ENCODE measurements around the gene DCAF5.

The DCAF5 gene

DNA sequence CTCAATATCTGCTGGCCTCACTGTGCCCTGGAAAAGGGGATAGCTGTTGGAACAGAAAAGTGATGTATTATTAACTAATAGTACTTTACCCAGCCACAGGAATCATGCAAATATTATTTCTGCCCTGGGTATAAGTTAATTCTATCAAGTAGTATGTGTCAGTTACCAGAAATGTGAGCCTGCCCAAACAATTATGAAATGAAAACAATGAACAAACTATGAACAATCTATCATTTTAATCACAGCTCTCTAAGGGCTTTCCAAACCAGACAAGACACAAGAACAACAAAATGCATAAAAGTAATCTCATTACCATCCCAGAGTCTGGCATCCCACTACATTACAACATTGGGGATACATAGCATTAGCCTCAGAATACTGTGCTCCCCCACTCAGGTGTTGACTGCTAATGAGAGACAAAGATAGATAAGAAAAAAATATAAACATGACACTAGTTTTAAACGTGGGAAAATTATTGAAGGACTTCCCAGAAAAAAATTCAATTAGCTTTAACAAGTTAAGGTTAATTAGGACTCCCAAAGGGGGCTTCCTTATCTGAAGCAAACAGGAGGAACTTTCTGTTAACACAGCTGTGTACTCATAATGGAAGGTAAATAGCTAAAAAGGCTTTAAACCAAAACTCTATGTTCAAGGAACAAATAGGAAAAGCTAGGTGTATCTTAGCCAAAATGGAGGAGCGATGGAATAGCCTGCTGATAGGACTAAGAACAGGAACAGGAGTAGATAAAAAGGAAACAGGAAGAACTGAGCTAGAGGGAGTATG is 3.3 kb downstream of the DCAF5 start:
- FAIRE-seq (no peak), DNase-seq (ENCODE audit: insufficient read length, low spot score) (no peak)
- TF ChIP-seq TAF1 (IDR thresholded peaks at IDR 0.05; ENCODE audit: low read depth, low read length) (no peak), POU2F2 (IDR thresholded peaks at IDR 0.05; ENCODE audit: low read depth, low read length) (no peak), POLR2A (IDR thresholded peaks at IDR 0.05; ENCODE audit: low read depth, low read length) (no peak), SPI1 (IDR thresholded peaks at IDR 0.05; ENCODE audit: low read depth, low read length) (no peak), POLR2AphosphoS5 (IDR thresholded peaks at IDR 0.05; ENCODE audit: low read depth, low read length) (no peak), PAX5 (IDR thresholded peaks at IDR 0.05; ENCODE audit: insufficient read depth, low read length, severe bottlenecking) (no peak)

GRCh38 chr14:69142101-69142500 is 10.8 kb downstream of the DCAF5 start:
- TF ChIP-seq TAF1 (IDR thresholded peaks at IDR 0.05; ENCODE audit: low read depth, low read length), result no peak
- no peak for TF ChIP-seq POLR2A (IDR thresholded peaks at IDR 0.05; ENCODE audit: low read depth, low read length)
- no peak for TF ChIP-seq POU2F2 (IDR thresholded peaks at IDR 0.05; ENCODE audit: low read depth, low read length)
- no peak for TF ChIP-seq PAX5 (IDR thresholded peaks at IDR 0.05; ENCODE audit: insufficient read depth, low read length, severe bottlenecking)
- no peak for TF ChIP-seq POLR2AphosphoS5 (IDR thresholded peaks at IDR 0.05; ENCODE audit: low read depth, low read length)
- FAIRE-seq, result no peak
- DNase-seq (ENCODE audit: insufficient read length, low spot score), result no peak

DNA sequence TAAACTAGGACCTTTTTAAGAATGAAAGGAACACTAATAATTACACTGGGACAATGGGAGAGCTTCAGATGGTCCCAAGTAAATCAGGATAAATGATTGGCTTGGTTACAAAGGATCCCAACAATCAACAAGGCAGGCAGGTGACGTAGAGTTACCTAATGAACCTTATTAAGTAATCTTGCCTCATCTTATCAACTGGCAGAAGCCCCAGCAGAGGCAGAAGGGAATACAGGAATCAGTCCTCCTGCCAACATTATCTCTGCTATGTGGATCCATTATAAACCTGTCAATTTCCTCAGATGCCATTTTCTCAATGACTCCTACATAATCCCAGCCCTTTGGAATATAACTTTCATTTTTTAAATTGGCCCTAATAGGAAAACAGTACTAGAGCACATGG is 11.4 kb downstream of the DCAF5 start:
- TF ChIP-seq POLR2AphosphoS5 (IDR thresholded peaks at IDR 0.05; ENCODE audit: low read depth, low read length), result no peak
- no peak for TF ChIP-seq SPI1 (IDR thresholded peaks at IDR 0.05; ENCODE audit: low read depth, low read length)
- TF ChIP-seq POLR2A (IDR thresholded peaks at IDR 0.05; ENCODE audit: low read depth, low read length), result no peak
- no peak for TF ChIP-seq TAF1 (IDR thresholded peaks at IDR 0.05; ENCODE audit: low read depth, low read length)
- TF ChIP-seq PAX5 (IDR thresholded peaks at IDR 0.05; ENCODE audit: insufficient read depth, low read length, severe bottlenecking), result no peak
- no peak for TF ChIP-seq POU2F2 (IDR thresholded peaks at IDR 0.05; ENCODE audit: low read depth, low read length)
- DNase-seq (ENCODE audit: insufficient read length, low spot score), result no peak
- no peak for FAIRE-seq

DNA sequence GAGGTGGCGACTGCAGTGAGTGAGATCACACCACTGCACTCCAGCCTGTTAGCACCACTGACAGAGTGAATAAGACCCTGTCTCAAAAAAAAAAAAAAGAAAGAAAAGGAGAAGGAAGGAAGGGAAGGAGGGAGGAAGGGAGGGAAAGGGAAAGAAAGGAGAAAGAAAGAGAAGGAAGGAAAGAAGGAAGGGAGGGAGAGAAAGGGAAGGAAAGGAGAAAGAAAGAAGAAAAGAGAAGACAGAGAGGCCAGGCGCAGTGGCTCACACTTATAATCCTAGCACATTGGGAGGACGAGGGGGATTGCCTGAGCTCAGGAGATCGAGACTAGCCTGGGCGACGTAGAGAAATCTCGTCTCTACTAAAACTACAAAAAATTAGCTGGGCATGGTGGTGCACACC is 13.2 kb downstream of the DCAF5 start:
- DNase-seq (ENCODE audit: insufficient read length, low spot score), result no peak
- no peak for FAIRE-seq
- TF ChIP-seq POLR2AphosphoS5 (IDR thresholded peaks at IDR 0.05; ENCODE audit: low read depth, low read length), result no peak
- no peak for TF ChIP-seq SPI1 (IDR thresholded peaks at IDR 0.05; ENCODE audit: low read depth, low read length)
- no peak for TF ChIP-seq TAF1 (IDR thresholded peaks at IDR 0.05; ENCODE audit: low read depth, low read length)
- TF ChIP-seq POU2F2 (IDR thresholded peaks at IDR 0.05; ENCODE audit: low read depth, low read length), result no peak
- TF ChIP-seq PAX5 (IDR thresholded peaks at IDR 0.05; ENCODE audit: insufficient read depth, low read length, severe bottlenecking), result no peak
- no peak for TF ChIP-seq POLR2A (IDR thresholded peaks at IDR 0.05; ENCODE audit: low read depth, low read length)

DNA sequence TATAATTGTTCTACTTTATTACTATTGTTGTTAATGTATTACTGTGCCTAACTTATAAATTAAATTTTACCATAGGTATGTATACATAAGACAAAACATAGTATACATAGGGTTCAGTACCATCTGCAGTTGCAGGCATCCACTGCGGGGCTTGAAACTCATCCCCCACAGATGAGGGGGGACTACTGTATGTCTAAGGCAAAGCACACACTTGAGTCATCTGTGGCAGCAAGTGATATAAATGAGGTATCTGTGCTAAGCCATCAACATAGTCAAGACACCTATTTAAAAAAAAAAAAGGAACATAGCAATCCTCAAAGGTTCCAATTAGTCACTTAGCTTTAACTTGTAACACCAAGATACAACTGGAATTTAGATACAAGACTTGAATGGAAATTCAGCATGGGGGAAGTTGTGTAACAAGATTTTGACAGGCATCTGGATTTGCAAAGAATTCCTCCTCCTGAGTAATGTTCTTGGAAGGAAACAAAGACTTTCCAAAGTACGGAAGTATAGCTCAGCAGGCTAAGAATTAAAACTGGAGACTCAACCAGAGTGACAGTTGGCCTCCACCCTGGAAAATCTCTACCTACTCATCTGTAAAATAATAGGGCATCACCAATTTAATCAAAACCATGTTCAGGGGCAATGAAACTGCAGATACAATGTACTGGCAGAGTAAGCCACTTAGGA is 14.9 kb downstream of the DCAF5 start:
- TF ChIP-seq POLR2A (IDR thresholded peaks at IDR 0.05; ENCODE audit: low read depth, low read length), result no peak
- TF ChIP-seq POLR2AphosphoS5 (IDR thresholded peaks at IDR 0.05; ENCODE audit: low read depth, low read length), result no peak
- DNase-seq (ENCODE audit: insufficient read length, low spot score) (no peak), FAIRE-seq (peak; percentile 35)

DNA sequence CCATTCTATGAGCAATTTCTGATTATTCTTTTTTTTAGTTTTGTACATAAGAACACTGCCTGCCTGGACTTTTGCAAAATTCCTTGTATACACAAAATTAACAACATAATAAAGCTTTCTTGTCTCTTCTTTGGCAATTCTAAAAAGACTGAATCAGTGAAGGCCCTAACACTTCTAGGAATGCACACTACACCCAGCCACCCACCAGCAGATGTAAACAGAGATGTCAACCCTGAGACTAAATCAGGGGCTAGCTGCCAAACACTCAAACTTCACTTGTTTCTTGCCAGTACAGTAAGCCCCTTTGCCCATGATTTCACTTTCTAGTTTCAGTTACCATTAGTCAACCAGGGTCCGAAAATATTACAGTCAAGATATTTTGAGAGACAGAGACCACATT is 15.5 kb downstream of the DCAF5 start:
- DNase-seq (ENCODE audit: insufficient read length, low spot score) (no peak), FAIRE-seq (no peak)
- TF ChIP-seq PAX5 (IDR thresholded peaks at IDR 0.05; ENCODE audit: insufficient read depth, low read length, severe bottlenecking) (no peak), POLR2A (IDR thresholded peaks at IDR 0.05; ENCODE audit: low read depth, low read length) (no peak), TAF1 (IDR thresholded peaks at IDR 0.05; ENCODE audit: low read depth, low read length) (no peak), POLR2AphosphoS5 (IDR thresholded peaks at IDR 0.05; ENCODE audit: low read depth, low read length) (no peak), SPI1 (IDR thresholded peaks at IDR 0.05; ENCODE audit: low read depth, low read length) (no peak), POU2F2 (IDR thresholded peaks at IDR 0.05; ENCODE audit: low read depth, low read length) (no peak)

DNA sequence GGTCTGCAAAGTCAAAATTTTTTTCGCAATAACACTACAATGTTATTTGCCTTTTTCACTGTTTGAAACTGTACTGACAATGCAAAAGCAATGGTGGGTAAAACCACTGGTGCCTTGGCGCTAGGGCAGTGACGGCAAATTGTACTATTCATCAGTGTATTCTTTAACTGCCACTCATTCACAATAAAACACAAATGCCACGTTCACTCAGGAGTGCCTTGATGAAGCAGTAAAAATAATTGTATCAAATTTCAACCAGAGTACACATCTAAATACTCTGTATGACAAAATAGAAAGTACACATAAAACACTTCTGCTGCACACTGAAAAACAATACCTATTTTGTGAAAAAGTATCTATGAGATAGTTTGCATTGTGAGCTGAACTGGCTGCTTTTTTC is 17.8 kb downstream of the DCAF5 start:
- peak; percentile 26 for FAIRE-seq
- TF ChIP-seq POLR2A (IDR thresholded peaks at IDR 0.05; ENCODE audit: low read depth, low read length) (no peak), POLR2AphosphoS5 (IDR thresholded peaks at IDR 0.05; ENCODE audit: low read depth, low read length) (no peak), PAX5 (IDR thresholded peaks at IDR 0.05; ENCODE audit: insufficient read depth, low read length, severe bottlenecking) (no peak), SPI1 (IDR thresholded peaks at IDR 0.05; ENCODE audit: low read depth, low read length) (no peak), TAF1 (IDR thresholded peaks at IDR 0.05; ENCODE audit: low read depth, low read length) (no peak), POU2F2 (IDR thresholded peaks at IDR 0.05; ENCODE audit: low read depth, low read length) (no peak)
- DNase-seq (ENCODE audit: insufficient read length, low spot score), result no peak

- TF ChIP-seq POU2F2 (IDR thresholded peaks at IDR 0.05; ENCODE audit: low read depth, low read length) (no peak), POLR2AphosphoS5 (IDR thresholded peaks at IDR 0.05; ENCODE audit: low read depth, low read length) (no peak), PAX5 (IDR thresholded peaks at IDR 0.05; ENCODE audit: insufficient read depth, low read length, severe bottlenecking) (no peak), TAF1 (IDR thresholded peaks at IDR 0.05; ENCODE audit: low read depth, low read length) (no peak), POLR2A (IDR thresholded peaks at IDR 0.05; ENCODE audit: low read depth, low read length) (no peak), SPI1 (IDR thresholded peaks at IDR 0.05; ENCODE audit: low read depth, low read length) (no peak)
- DNase-seq (ENCODE audit: insufficient read length, low spot score), result no peak
- no peak for FAIRE-seq
Observed at GRCh38 chr14:69133206-69134125, 19.5 kb downstream of the DCAF5 start.

All from GM12891 (cell line).